ENCODE data around the gene SRPX.

SRPX gene

DNA sequence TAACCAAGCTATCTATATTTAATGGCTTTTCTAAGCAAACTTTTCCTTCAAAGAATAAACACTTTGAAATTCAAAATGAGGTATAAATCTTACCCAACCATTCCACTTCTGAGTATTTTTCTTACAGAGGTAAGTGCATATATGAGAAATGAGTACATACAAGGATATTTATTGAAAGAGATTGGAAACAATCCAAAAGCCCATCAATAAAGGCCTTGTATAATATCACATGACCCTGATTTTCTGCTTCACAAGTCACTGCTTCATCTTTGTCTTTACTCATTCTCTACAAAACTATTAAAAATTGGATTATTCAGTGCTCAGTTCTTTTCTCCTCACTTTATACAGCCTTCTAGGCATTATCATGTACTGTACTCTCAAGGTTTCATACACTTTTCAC lies 91.3 kb downstream of the SRPX start:
- TF ChIP-seq, protein P1, sequence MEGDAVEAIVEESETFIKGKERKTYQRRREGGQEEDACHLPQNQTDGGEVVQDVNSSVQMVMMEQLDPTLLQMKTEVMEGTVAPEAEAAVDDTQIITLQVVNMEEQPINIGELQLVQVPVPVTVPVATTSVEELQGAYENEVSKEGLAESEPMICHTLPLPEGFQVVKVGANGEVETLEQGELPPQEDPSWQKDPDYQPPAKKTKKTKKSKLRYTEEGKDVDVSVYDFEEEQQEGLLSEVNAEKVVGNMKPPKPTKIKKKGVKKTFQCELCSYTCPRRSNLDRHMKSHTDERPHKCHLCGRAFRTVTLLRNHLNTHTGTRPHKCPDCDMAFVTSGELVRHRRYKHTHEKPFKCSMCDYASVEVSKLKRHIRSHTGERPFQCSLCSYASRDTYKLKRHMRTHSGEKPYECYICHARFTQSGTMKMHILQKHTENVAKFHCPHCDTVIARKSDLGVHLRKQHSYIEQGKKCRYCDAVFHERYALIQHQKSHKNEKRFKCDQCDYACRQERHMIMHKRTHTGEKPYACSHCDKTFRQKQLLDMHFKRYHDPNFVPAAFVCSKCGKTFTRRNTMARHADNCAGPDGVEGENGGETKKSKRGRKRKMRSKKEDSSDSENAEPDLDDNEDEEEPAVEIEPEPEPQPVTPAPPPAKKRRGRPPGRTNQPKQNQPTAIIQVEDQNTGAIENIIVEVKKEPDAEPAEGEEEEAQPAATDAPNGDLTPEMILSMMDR (IDR thresholded peaks at IDR 0.05), result no peak
- Histone ChIP-seq H3K9me3 (no peaks in the 10 kb centered on the region), H3K27me3 (no peaks in the 10 kb centered on the region), H3K27ac (no peak overlapping the region), H3K36me3 (no peaks in the 10 kb centered on the region), H3K4me1 (ENCODE audit: control insufficient read depth in 1 of 2, insufficient read depth in 1 of 2, low read depth in 1 of 2, low read length in 1 of 2) (no peaks in the 10 kb centered on the region), H3K4me3 (ENCODE audit: low read depth in 1 of 2, low read length in 1 of 2) (no peak overlapping the region)

DNA sequence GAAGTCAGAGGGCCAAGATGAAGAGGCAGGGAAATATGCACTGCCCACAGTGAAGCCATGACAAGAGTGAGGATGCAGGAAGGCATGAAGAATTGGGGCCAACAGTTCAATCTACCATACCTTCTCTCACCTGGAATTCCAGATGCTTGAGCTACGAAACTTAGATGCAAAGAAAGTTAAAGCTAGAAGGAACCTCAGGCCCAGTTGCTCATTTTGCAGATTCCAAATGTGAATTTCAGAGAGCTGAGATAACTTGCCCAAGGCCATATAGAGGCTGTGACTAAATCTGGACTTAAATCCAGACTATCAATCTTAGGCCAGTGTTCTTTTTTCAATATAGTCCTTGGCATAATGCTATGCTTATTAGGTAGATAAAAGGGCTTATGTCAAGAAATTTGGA lies 92.7 kb downstream of the SRPX start:
- Histone ChIP-seq H3K27me3 (no peaks in the 10 kb centered on the region), H3K27ac (no peak overlapping the region), H3K4me3 (ENCODE audit: low read depth in 1 of 2, low read length in 1 of 2) (no peak overlapping the region), H3K9me3 (no peaks in the 10 kb centered on the region), H3K4me1 (ENCODE audit: control insufficient read depth in 1 of 2, insufficient read depth in 1 of 2, low read depth in 1 of 2, low read length in 1 of 2) (no peaks in the 10 kb centered on the region), H3K36me3 (no peaks in the 10 kb centered on the region)
- TF ChIP-seq, protein P1 (IDR thresholded peaks at IDR 0.05), result no peak

DNA sequence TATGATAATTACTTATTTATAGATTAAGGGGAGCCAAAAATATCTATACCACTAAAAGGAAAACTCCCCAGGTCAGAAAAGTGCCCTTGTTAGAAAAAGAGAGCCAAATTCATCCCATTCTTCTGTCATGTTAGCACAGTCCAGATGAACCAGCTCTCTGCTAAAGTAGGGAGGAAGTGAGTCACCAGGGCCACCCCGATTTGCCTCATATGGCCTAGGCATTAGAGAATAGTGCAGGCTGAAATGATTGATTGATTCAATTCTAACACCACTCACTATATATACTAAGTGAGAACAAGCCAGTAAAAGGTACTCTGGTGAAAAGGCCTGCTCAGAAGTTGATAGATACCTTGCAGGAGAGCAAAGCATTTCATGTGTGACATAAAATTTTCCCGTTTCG lies 94.5 kb downstream of the SRPX start:
- Histone ChIP-seq H3K4me1 (ENCODE audit: control insufficient read depth in 1 of 2, insufficient read depth in 1 of 2, low read depth in 1 of 2, low read length in 1 of 2) (no peaks in the 10 kb centered on the region), H3K27ac (no peak overlapping the region), H3K4me3 (ENCODE audit: low read depth in 1 of 2, low read length in 1 of 2) (no peak overlapping the region), H3K9me3 (no peaks in the 10 kb centered on the region), H3K36me3 (no peaks in the 10 kb centered on the region), H3K27me3 (no peaks in the 10 kb centered on the region)
- TF ChIP-seq, protein P1 (IDR thresholded peaks at IDR 0.05), result no peak

DNA sequence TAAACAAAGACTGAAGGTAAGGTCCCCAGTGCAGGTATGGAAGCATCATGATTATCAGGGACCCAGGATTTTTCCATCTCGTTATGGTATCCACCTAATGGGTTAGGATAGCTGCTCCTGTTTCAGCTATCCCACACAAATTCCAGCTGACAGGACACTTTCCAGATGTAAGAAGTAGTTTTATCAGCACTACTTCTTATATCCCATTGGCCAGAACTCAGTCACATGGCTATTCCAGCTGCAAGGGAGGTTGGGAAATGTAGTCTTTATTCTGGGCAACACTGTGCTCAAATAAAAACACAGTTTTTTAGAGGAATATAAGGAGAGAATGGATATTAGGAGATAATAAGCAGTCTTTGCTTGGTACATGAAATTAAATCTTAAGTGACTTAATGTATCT lies 96.7 kb downstream of the SRPX start:
- Histone ChIP-seq H3K27me3 (no peaks in the 10 kb centered on the region), H3K27ac (no peak overlapping the region), H3K36me3 (no peaks in the 10 kb centered on the region), H3K4me1 (ENCODE audit: control insufficient read depth in 1 of 2, insufficient read depth in 1 of 2, low read depth in 1 of 2, low read length in 1 of 2) (no peaks in the 10 kb centered on the region), H3K9me3 (no peaks in the 10 kb centered on the region), H3K4me3 (ENCODE audit: low read depth in 1 of 2, low read length in 1 of 2) (no peak overlapping the region)
- TF ChIP-seq, protein P1 (IDR thresholded peaks at IDR 0.05), result no peak

DNA sequence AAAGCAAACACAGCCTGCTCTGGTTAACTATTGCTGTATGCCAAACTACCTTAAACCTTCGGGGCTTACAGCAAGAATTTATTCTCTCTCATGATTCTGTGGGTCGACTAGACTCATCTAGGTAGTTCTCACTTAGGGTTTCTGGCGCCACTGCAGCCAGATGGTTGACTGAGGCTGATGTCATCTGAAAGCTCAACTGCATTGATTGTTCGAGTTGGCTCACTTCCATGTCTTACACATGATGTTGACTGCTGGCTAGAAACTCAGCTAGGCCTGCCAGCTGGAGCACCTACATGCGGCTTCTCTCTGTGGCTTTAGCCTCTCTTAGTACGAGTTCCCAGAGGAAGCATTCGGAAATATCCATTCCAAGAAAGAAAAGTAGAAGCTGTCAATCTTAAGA lies 103.2 kb downstream of the SRPX start:
- no peaks in the 10 kb centered on the region for H3K9me3 ChIP-seq
- H3K4me3 ChIP-seq (ENCODE audit: low read depth in 1 of 2, low read length in 1 of 2), result no peak overlapping the region
- no peaks in the 10 kb centered on the region for H3K27me3 ChIP-seq
- no peaks in the 10 kb centered on the region for H3K4me1 ChIP-seq (ENCODE audit: control insufficient read depth in 1 of 2, insufficient read depth in 1 of 2, low read depth in 1 of 2, low read length in 1 of 2)
- H3K27ac ChIP-seq, result no peak overlapping the region
- no peaks in the 10 kb centered on the region for H3K36me3 ChIP-seq
- TF ChIP-seq, protein P1 (IDR thresholded peaks at IDR 0.05), result no peak

DNA sequence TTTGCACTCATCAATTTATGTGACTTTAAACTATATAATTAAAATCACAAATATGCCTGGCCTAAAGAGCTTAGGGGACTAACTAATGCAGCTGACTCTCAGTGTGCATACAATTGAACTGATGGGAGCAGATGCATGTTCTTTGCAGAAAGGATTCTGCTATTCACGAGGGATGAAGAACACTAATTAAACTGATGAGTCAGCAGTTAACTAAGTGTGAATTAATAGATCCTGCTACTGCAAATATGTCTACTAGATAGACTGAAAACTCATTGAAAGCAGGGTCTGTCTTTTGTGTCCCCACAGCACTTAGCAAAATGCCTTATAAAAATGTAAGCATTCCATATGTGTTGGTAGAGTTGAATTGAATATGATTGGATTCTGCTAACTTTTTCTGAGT lies 104.0 kb downstream of the SRPX start:
- Histone ChIP-seq H3K27me3 (no peaks in the 10 kb centered on the region), H3K36me3 (no peaks in the 10 kb centered on the region), H3K9me3 (no peaks in the 10 kb centered on the region), H3K27ac (no peak overlapping the region), H3K4me3 (ENCODE audit: low read depth in 1 of 2, low read length in 1 of 2) (no peak overlapping the region), H3K4me1 (ENCODE audit: control insufficient read depth in 1 of 2, insufficient read depth in 1 of 2, low read depth in 1 of 2, low read length in 1 of 2) (no peaks in the 10 kb centered on the region)
- TF ChIP-seq, protein P1 (IDR thresholded peaks at IDR 0.05), result no peak
